HG02588 (cell line): Measurements from ENCODE around the gene NDOR1.
A peak's percentile ranks its signal among the peaks of the same experiment; 100 is the strongest.

Source experiments
- ATAC-seq: cut with Tn5 transposase; IDR thresholded peaks from one replicate; pipeline ENCODE4 v1.9.1; 2021; ENCODE audit warnings: mild to moderate bottlenecking, moderate library complexity; ENCODE audit not compliant: unreplicated experiment

Gene NDOR1

DNA sequence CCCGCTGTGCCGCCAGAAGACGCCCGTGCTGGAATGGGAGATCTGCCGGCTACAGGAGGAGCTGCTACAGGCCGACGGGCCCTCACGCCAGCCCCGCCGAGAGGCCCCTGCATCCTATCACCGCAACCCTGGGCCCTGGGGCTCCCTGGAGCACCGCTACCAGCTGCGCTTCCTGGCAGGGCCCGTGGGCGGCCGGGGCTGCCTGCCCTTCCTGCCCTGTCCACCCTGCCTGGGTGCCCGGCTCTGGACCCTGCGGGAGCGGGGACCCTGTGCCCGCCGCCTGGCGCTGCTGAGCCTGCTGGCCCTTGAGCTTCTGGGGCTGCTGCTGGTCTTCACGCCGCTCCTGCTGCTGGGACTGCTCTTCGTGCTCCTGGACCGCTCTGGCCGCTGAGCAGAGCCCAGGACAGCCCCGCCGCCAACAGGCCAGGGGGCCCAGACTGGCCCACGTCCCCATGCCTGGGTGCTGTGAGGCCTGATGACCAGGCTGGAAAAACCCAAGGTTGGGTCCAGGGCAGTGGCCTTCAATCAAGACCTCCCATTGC is 12.8 kb downstream of the NDOR1 start:
- no peak for ATAC-seq

DNA sequence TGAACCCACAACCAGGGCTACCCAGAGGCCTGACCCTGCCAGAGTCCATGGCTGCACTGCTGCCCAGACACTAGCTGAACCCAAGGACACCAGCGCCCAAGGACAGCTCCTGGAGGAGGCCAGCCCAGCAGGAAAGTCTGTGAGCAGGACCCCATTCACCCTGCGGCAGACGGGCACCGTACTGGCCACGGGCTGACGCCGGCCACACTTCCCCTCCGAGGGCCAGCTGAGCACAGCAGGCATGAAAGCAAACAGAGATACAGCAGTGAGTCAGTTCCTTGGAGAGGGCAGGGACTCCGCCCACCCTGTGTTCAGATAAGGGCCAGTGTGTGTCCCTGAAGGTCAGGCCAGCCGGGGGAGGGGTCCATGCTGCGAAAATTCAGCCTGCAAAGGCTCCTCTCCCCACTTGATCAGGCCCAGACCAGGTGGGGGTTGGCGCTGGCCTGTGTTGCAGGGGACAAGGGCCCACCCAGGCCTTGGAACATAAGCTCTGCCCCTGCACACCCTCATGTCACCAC is 13.3 kb downstream of the NDOR1 start:
- no peak for ATAC-seq

DNA sequence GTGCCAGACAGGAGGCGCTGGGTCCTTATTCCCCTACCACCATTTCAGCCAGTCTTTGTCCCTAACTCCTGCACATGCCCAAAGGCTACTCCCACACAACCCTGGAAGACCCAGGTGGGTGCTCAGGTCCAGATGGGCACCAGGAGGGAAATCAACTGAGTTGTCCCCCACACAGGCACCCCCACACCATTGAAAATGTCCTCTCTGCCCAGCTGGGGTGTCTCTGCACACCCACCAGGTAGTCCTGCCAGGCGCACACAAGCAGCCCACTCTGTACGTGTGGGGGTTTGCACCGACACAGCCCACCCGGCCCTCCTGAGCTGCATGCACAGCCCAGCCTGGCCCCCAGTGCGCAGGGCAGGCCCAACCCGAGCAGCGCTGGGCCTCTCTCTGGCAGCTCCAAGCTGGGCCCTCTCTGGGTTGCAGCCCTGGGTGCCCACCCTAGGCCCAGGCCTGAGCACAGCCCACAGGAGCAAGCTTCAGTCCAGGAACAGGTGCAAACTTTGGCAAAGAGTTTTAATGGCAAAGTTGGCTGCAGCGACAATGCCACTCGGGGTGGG is 14.3 kb downstream of the NDOR1 start:
- no peak for ATAC-seq

DNA sequence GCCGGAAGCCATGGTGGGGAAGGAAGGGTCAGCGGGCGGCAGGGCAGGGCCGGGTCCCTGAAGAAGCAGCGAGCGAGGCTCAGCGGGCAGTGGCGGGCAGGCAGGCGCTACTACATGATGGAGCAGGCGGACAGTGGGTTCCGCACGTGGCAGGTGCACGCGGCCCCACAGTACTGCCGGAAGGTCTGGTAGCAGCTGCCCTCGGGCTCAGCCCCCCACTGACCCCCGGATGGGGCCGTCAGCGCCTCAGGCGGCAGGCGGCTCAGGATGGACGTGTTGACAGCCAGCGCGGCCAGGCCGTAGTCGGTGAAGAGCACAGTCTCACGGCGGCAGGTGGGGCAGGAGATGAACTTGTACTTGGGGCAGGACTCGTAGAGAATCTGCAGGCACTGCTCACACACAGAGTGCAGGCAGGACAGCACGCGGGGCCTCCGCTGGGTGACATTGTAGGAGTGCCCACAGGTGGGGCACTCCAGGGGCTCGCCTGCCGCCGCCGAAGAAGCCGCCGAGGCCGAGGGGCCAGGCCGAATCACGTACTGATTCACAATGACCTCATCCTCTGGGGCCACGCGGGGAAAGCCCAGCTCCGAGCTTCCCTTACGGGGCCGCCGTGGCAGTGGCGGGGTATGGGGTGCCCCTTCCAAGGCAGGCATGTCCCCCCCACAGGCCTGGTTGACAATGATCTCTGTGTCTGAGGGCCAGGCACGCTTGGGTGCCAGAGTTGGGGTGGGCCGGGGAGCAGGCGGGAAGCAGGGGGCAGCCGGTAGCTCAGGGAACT is 15.0 kb downstream of the NDOR1 start:
- no peak for ATAC-seq

DNA sequence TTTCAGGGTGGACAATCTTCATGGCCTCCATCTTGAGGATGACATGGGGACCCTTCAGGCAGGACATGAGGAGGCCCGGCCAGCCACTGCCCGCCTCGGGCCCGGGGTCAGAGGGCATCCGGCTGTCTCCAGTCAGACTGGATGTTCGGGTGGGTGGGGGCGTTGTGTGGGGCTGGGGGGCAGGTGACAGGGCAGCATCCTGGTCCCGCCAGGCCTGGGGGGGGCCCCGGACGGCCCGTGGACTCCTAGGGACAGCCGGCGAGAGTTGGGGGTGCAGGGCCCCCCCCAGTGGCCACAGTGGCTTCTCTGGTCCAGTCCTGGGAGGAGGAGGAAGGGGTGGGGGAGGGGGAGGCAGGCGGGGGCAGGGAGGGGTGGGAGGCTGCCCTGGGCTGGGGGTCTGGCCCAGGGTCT is 15.6 kb downstream of the NDOR1 start:
- ATAC-seq = no peak

DNA sequence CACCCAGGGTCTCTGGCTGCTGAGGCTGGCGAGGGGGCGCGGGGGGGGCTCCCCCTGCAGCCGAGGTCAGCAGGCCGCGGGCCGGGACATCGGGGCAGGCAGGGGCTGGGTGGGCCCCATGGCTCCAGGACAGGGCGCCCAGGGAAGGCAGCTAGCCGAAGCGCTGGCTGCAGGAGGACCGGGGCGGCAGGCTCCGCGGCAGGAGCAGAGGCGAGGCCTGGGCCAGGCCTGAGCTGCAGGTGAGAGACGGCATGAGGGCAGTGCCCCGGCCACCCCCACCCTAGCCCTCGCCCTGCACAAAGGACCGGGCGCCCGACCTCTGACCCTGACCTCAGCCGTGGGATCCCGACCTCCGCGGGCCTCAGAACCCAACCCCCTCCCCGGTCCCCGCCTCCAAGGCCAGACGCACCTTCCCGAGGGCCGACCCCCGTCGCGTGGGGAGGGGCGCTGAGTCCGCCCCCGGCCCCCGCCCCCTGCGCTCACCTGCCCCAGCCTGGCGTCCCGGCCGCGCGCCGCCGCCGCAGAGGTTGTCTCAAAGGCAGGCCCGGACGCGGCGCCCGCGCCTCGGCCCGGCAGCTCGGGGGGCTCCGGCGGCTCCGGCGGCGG is 16.1 kb downstream of the NDOR1 start:
- ATAC-seq = no peak

DNA sequence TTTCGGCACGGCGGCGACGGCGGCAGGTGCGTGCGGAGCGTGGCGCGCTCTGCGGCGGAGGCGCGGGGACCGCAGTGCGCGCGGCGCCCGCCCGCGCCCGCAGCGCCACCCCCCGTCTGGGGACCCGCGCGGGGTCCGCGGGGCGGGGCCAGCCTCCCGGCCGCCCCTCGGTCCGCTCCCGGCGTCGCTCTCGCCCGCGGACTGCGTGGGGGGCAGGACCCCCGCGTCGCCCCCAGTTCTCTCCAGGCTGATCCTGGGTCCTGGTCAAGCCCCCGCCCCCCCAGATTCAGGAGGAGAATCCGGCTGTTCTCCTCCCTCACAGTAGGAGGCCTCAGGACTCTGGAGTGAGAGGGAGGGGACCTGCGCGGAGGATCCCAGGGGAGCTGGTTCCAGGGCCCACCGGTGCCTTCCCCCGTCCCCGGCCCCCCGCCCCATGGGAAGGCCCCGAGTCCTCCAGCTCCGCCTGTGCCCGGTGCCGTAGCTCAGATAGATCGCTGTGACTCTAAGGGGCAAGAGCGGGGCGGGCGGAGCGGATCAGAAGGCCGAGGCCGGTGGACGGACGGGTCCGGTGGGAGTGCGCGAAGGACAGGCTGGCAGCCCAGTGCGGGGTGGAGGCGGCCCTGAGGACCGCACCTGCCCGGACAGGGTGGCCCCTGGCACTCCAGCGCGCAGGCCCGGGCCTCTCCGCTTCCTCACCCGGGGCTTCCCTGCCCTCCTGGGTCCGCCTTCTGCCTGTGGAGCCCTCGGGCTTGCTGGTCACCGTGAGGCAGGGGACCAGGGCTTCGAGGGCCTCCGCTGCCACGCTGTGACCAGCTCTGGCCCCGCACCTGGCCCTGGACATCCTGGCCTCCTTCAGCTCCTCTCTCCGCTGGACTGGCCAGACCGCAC is 16.9 kb downstream of the NDOR1 start, which contains the start of gene RNF208:
Gene RNF208, minus strand, starts transcription at position 51 of the 888 bp plus-strand sequence. CDS start 1,028 bp downstream, outside the sequence.
- ATAC-seq = peak; percentile 8

DNA sequence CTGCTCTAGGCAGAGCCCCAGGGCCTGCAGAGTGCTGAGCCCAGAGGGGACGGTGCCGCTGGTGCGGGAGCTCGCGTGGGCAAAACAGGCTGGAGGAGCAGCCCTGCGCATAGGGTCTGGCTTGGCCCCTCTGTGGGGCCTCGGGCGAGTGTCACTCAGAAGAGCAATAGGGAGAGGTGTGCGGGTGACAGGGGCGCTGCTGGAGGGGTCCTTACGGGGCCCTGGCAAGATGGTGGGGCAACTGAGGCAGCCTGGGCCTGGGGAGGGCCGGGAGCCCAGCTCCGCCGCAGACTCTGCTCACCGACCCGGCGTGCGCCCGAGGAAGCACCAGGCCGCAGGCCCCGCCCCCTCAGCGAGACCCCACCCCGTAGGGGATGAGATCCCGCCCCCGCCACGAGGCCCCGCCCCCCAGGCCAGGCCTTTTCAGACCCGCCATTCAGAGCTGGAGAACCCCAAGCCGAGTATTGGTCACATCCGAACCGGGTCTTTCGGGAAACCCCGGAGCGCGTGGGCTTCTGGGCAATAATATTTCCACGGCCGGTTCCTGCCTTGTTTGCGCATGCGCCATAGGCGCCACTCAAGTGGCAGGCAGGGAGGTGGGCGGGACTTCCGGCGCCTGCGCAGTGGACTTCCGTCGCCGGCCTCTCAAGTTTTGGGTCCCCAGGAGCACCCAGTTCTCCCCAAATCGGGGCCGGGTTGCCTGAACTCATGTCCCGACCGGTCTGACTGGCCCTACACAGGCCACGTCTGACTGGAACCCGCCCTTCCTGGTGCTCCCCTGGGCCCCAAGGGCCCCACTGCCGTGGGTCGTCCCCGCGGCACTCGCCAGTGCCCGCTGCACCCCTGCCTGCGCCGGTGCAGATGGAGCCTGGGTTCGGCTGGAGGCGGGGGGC is 17.8 kb downstream of the NDOR1 start:
- peak; percentile 67 for ATAC-seq

DNA sequence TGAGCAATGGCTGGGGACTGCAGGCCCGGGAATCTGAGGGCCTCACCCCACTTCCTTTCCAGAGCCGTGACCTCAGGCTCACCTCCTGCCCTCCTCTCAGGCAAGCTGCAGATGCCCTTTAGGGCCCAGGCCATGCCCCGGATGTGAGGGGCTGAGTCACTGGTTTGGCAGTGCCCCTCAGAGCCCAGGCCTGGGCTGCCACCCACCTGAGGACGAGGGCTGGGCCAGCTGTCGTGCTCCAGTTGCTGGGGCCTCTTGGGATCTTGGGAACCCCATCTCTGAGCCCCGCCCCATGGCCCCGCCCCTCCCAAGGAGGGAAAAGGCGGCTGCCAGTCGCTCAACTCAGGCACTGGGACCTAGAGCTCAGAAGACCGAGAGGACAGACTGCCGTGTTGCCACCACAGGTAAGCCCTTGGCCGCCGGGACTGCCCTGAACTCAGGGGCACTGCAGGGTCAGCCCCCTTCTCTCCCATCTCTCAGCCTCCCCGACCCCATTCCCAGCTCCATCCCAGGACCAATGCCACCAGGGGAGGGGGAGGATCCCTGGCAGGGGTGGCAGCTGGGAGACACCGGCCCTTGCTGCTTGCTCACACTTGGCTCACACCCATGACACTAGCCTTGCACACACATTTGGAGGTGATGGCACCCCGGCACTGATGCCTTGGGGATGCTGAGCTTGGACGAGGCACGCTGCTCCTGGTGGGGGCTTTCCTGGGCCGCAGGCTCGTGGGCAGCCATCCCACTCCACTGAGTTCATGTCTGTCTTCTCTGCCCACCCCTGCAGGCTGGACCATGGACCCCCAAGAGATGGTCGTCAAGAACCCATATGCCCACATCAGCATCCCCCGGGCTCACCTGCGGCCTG is 19.6 kb downstream of the NDOR1 start, which contains the start of gene CYSRT1:
Gene CYSRT1, plus strand, starts transcription at position 345 of the 865 bp plus-strand sequence. Its CDS starts 448 bp downstream, at position 793.
- no peak for ATAC-seq

DNA sequence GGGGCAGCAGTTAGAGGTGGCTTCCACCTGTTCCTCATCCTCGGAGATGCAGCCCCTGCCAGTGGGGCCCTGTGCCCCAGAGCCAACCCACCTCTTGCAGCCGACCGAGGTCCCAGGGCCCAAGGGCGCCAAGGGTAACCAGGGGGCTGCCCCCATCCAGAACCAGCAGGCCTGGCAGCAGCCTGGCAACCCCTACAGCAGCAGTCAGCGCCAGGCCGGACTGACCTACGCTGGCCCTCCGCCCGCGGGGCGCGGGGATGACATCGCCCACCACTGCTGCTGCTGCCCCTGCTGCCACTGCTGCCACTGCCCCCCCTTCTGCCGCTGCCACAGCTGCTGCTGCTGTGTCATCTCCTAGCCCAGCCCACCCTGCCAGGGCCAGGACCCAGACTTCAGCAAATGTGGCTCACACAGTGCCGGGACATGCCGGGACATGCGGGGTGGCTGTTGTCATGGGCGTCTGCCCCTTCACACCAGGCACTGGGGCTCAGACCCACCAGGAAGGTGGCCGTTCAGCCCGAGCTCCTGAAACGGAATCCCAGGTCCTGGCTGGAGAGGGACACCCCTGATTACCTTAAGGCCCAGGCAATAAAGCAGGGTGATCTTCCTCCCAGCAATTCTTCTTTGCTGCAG is 20.3 kb downstream of the NDOR1 start:
- no peak for ATAC-seq

DNA sequence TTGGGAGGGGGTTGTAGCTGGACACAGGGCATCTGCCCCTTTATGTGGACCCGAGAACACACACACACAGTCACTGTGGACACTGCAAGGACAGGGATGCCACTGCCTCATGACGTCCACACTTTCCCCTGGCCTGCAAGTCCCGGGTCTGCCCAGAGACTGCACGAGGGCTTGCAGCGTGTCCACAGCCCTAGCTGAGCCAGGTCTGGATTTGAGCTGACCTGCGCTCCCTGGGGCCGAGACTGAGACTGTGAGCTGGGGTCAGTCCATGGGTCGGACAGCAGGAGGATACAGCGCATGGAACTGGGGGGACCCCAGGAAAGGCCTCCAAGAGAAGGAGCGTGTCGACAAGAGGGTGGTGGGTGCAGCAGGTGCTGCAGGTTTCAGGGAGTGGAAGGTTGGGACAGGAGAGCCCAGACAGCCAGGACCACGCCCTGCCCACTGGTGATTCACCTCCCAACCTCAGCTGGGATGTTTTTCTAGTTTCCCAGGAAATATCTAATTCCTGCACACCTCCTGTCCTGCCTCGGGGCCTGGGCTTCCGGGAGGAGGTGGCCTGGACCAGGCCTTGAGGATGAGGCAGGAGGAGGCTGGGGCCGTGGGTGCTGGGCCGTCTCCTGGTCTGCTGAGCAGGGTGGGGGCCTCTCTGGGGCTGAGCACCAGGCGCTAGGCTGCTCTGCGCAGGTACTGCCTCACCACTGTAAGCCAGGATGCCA is 21.0 kb downstream of the NDOR1 start:
- ATAC-seq = no peak

DNA sequence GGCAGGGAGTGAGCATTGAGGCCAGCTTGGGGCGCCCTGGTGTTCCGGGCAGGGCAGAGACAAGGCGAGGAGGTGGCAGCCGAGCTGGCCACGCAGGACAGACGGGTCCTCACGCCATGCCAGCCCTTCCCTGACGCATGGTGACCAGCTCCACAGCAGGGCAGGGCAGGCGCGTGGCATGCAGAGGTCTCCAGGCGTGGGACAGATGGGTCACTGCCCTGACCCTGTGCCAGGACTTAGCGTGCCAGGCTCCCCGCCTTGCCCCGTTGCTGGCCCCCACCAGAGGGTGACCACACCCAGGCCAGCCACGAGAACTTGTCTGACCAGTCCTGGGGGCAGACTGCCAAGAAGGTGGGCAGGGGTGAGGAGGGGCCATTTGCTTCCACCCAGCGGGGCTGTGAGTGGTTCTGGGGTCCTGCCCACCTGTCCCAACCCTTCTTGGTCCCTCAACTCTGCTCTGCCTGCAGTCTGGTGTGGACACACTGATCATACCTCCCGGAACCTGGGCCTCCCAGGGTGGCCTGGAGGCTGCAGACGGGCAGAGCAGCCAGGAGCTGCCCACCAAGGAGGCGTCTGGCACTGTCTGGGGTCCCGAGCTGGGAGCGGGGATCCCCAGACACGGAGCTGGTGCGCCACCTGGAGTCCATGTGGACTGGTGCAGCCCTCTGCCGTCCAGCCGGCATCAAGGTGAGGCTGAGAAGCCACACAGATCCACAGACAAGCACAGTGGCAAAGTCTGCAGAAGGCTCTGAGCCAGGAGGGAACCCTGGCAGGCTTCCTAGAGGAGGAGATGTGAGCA is 21.8 kb downstream of the NDOR1 start, which contains the start of gene RNF224:
Gene RNF224, plus strand, starts transcription at position 449 of the 799 bp plus-strand sequence. CDS start 834 bp downstream, outside the sequence.
- ATAC-seq = no peak

DNA sequence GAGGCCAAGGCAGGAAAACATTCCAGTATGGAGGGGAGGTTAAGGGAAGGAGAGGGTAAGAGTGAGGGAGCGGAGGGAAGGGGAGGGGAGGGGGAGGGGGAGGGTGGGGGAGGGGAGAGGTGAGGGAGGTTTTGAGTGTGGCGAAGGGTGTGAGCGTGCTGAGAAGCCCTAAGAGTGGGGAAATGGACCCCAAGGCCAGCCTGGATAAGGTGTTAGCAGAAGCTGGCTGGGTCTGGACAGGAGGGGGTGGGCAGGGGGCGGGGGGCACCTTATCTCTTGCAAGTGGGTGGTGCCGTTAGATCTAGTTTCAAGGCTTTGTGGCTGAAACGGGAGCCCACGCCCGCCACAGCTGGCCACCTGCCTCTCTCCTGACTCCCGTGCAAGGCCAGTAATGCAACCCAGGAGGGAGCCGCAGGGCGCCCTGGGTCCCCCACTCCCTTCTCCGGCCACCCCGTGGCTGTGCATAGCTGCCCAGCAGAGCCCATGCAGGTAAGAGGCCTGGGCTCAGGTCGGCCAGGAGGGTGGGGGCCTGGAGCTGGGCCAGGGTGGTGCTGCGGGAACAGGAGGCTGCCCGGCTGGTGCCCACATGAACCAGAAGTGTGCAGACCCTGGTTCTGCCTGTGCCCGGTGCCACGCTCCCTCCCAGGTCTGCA is 22.5 kb downstream of the NDOR1 start:
- ATAC-seq = no peak

DNA sequence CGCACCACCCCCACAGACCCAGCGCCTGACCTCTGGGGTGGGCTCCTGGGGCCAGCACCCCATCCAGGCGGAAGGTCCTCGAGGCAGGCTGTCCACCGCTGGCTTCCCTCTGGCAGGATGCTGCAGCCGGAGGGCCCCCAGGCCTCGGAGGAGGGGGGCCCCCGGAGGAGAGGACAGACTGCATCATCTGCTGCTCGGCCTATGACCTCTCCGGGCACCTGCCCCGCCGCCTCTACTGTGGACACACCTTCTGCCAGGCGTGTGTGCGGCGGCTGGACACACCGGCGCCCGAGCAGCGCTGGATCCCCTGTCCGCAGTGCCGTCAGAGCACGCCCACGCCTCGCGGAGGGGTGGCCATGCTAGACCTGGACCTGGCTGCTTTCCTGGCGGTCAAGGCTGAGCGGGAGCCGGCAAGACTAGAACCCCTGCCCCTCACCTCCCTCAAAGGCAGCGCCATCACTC is 23.0 kb downstream of the NDOR1 start:
- no peak for ATAC-seq

DNA sequence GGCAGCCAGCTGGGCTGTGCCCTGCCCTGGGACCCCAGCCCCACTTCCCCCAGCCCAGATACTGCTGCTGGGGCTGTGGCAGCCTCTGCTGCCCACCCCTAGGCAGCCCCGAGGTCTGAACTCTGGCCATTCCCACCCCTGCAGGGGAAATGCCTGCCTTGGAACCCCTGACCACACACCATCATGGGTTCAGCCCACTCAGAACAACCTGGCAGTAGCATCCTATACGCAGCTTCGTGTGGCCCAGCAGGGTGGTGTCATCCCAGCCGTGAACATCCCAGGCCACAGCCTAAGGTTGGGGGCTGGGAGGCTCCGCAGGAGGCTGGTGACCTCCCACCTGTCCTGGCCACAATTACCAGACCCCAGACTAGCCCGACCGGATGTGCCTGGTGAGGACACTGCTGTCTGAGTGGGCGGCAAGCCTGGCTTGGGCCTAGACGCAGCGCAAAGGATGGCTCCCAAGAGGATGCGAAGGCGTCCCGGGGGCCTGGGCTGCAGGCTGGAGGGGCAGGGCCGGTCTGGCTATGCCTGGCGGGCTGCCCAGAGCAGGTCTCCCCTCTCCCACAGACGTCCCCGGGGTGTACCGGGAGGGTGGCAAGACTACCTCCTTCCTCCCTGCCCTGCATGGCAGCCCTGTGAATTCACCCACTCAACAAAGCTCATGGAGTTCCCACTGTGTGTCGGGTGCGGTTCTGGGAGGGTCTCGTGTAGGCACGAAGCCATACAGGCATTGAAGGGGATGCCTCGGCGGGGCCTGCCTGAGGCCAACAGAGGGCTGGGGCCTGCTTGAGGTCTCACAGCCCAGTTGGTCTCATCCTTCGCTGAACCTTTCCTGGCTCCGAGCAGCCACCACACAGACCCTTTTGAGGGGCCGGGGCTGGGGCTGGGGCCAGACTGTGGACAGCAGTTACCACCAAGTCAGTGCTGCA is 23.7 kb downstream of the NDOR1 start:
- no peak for ATAC-seq
